Endothelial cell of hepatic sinusoid (primary cell): ENCODE data around the gene CHST5.
"Not testable (repeated sequence)": the region's sequence is repeated elsewhere in the genome, so short reads cannot be mapped to it uniquely, and the experiment has no call there.

Experiments
- in situ Hi-C: cut with HindIII; loops from 2 replicates; pipeline ENCODE4 v1.10.0; 2017; ENCODE audit warnings: low sequenced_read_pairs

The CHST5 gene

GRCh38 chr16:75514296-75514695, 21.6 kb downstream of the CHST5 start:
- in situ Hi-C loops: no loop called here

- in situ Hi-C loops: no loop called here
These were observed 29.3 kb downstream of the CHST5 start for GRCh38 chr16:75506574-75506973.

DNA sequence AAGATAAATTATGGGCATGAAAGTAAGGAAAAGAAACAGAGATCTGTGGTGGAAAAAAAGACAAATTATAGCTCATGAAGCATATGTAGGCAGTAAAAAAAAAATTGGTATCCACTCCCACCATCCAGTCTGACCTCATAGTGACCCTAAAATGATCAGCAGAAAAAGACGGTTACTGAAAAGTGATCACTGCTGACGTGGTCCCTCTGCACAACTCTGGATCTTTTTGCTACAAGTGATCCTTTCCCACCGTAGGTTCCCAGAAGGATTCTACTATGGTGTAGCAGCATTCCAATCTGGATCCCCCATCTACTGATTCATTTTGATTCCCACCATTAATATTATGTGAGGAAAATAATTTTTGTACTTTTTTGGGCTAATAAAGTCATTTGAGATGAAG, 29.8 kb downstream of the CHST5 start:
- in situ Hi-C loops: no loop called here

GRCh38 chr16:75503801-75504200, 32.1 kb downstream of the CHST5 start:
- in situ Hi-C loops: no loop called here

GRCh38 chr16:75502916-75503605, 32.8 kb downstream of the CHST5 start:
- in situ Hi-C loops: no loop called here

DNA sequence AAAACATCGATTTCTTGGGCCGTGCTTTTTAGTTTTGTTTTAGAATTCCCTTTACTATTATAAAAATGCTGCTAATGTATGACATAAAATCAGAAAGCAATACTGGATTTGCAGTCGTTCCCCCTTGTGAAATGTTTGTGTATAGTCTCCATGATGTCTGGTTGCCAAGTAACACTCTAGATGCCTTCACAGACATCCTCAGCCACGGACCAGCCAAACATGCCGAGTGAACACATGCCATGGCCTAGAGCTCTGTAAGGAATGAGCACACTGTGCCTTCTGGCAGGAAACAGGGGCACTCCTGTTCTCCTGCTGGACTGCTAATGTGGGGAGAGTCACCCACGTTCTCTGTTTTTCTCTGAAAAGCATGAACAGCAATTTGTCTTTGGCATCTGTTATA, 34.1 kb downstream of the CHST5 start:
- in situ Hi-C loops: not testable (repeated sequence)

- in situ Hi-C loops: no loop called here
These were observed 34.5 kb downstream of the CHST5 start for GRCh38 chr16:75501359-75501758.

DNA sequence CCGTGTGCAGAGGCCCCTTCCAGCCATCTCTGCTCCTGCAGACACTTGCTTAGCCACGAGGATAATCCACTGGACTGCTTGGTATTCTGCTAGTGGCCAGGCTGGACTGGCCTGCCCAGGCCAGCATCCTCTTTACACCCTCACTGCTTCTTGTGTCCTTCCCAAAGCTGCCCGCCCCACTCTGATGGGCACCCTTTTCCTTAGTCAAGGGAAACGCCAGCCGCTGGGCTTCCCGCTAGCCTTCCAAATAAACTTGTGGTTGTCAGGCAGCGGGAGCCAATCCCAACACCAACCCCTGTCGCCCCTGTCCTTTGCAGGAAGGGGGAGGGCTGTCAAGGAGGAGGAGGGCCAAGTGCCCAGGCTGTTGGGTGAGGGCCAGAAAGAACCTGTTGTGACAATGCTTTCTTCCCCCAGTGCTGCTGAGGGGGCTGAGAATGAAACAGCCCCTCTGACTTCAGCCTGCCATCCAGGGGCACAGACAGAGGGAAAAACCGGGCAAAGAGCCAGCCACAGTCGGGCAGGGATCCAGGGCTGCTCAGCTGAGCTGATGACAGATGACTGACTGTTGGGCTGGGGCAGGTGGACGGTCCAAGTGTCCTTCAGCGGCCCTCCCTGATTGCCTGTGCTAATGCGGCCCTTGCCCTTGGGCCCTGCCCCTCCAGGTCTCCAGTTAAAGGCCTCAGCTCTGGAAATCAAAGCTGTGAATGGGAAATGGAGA, 37.1 kb downstream of the CHST5 start:
- in situ Hi-C loops: loop anchor here (25.0 kb wide), 1 partner anchor 264 kb away; no protein-coding TSS in a partner anchor

DNA sequence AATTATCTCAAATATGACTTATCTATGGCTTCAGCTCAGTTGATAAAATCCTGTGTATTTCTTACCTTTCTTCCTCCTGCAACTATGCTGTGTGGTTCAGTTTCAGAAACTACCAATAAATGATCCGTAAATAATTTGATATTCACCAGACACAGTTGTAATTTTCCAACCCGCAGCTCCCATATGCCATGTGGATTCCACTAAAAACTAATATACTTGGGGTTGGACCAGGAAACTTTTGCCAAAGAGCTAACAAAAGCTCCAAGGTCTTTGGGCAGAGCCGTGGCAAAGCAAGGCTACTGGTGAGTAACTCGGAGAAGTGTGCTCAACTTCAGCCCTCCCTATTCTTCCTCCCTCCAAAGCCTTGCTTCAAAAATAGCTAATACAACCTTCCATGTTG, 38.4 kb downstream of the CHST5 start:
- in situ Hi-C loops: loop anchor here (25.0 kb wide), 1 partner anchor 265 kb away; no protein-coding TSS in a partner anchor

DNA sequence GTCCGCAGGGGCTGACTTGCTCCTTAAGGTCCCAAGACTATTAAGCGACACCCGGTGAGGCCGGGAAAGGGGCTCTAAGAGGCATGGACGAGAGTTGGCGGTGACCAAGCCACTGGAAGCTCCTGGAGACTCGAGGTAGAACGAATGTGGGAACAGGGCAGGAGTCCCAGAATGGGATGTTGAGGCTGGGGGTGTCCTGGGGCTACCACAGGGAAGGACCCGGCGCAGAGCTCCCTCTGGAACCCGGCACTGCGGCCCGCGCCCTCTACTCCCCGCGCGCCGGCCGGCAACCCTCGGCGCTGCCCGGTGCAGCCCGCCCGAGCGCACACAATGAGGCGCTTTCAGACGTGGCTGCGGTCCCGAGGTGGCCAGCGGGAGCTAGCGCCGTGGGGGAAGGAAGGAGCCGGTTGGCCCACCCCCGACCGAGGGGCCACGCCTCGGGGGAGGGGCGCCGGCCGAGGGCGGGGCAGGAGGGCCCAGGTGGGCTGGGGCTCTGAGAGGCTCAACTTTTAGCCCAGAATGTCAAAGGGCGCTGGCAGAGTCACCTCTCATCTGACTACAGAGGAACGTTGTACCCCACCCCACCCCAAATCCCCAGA, 40.7 kb downstream of the CHST5 start, which contains the start of gene CHST6:
CHST6 (minus strand) TSS at position 366 of the 599 bp plus-strand sequence. CDS start 15,613 bp downstream, outside the sequence.
- in situ Hi-C loops: loop anchor here (25.0 kb wide), 1 partner anchor 267 kb away; no protein-coding TSS in a partner anchor

GRCh38 chr16:75494661-75495075, 41.2 kb downstream of the CHST5 start:
- in situ Hi-C loops: loop anchor here (25.0 kb wide), 1 partner anchor 268 kb away; no protein-coding TSS in a partner anchor

GRCh38 chr16:75494184-75494583, 41.7 kb downstream of the CHST5 start:
- in situ Hi-C loops: loop anchor here (25.0 kb wide), 1 partner anchor 268 kb away; no protein-coding TSS in a partner anchor

DNA sequence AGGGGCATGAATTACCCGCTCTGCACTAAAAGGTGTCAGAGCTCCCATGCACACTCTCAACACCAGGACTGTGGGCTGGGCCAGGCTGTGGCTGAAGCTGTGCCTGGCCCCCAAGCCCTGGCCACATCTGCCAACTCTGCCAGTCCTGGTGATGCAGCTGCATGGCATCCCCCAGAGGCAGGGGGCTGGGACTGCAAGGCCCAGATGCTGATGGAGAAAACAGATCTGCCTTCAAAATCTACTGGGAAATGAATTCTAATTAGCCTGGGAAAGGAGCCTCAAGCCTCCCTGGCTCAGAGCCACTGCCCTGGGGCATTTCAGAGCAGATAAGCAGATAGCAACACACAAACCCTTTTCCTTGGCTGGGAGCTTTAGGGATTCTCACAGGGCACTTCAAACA, 44.0 kb downstream of the CHST5 start:
- in situ Hi-C loops: loop anchor here (25.0 kb wide), 1 partner anchor 270 kb away; no protein-coding TSS in a partner anchor

- in situ Hi-C loops: loop anchor here (25.0 kb wide), 1 partner anchor 274 kb away; no protein-coding TSS in a partner anchor
These were observed 47.6 kb downstream of the CHST5 start for GRCh38 chr16:75488322-75488721.

- in situ Hi-C loops: loop anchor here (25.0 kb wide), 1 partner anchor 276 kb away; no protein-coding TSS in a partner anchor
These were observed 49.1 kb downstream of the CHST5 start for GRCh38 chr16:75486676-75487313.

GRCh38 chr16:75486014-75486675, 49.8 kb downstream of the CHST5 start:
- in situ Hi-C loops: loop anchor here (25.0 kb wide), 1 partner anchor 276 kb away; no protein-coding TSS in a partner anchor

- in situ Hi-C loops: loop anchor here (25.0 kb wide), 1 partner anchor 277 kb away; no protein-coding TSS in a partner anchor
These were observed 50.5 kb downstream of the CHST5 start for GRCh38 chr16:75485230-75486013.

- in situ Hi-C loops: loop anchor here (25.0 kb wide), 1 partner anchor 279 kb away; no protein-coding TSS in a partner anchor
These were observed 52.7 kb downstream of the CHST5 start for GRCh38 chr16:75483222-75483621.
